Endothelial cell of umbilical vein (primary cell): ENCODE data around the gene KCNB1. TPM values are rescaled to one million over a fixed set of nuclear protein-coding genes. Genes with fewer than 3 reads are reported as not detected.

Experiments used
- BruUV-seq: library from RNA; stranded (reverse); fragments of 400-500 nt; replicated peaks from 2 replicates; lab custom pipeline; 2021; lab: Mats Ljungman, UMichigan
- CTCF ChIA-PET: fragments of 300-600, 350-600 bp; sonication (Branson Sonifier 250); formaldehyde crosslinking; loops from one replicate; lab custom pipeline; 2021; ENCODE audit warnings: antibody characterized with exemption, inconsistent platforms; lab: Charles Lee
- POLR2A ChIA-PET: fragments of 300-600, 350-600 bp; sonication (Branson Sonifier 250); formaldehyde crosslinking; loops from one replicate; lab custom pipeline; 2021; ENCODE audit warnings: antibody characterized with exemption, inconsistent platforms; lab: Charles Lee
- DNase-seq: peaks from one replicate; pipeline ENCODE4 v3.0.0-alpha.2; 2011; ENCODE audit warnings: low read depth, low spot score
- FAIRE-seq: peaks from 2 replicates; lab custom pipeline; 2011; peaks lifted over from hg19 to GRCh38; lab: Jason Lieb, UNC
- H2AFZ ChIP-seq: 2 replicates; pipeline ENCODE4 v1.6.0; 2012; ENCODE audit warnings: low read depth, low read length, control low read depth, inconsistent platforms
- H3K27ac ChIP-seq: 2 replicates; pipeline ENCODE4 v1.5.1; 2011; ENCODE audit warnings: low read depth, mild to moderate bottlenecking, control low read depth, low read length, moderate library complexity; ENCODE audit not compliant: insufficient read depth
- H3K27me3 ChIP-seq, 2 experiments: 2 replicates each; pipeline versions ENCODE4 v1.6.0 to v1.6.1; 2011; ENCODE audit warnings: low read length in 2 of 2, mixed read lengths in 1 of 2; ENCODE audit not compliant: control insufficient read depth in 2 of 2, insufficient read depth in 2 of 2
- H3K36me3 ChIP-seq, 2 experiments: 2 replicates in 1 of 2; 3 replicates in 1 of 2; pipeline ENCODE4 v1.5.1; 2011; ENCODE audit warnings: low read length in 2 of 2, mild to moderate bottlenecking in 1 of 2, moderate library complexity in 1 of 2; ENCODE audit not compliant: control insufficient read depth in 2 of 2, insufficient read depth in 2 of 2; ENCODE audit errors: extremely low read depth in 1 of 2
- H3K4me1 ChIP-seq: 3 replicates; pipeline ENCODE4 v1.5.1; 2011; ENCODE audit warnings: mild to moderate bottlenecking, low read length; ENCODE audit not compliant: control insufficient read depth, insufficient read depth; ENCODE audit errors: extremely low read depth
- H3K4me2 ChIP-seq: 2 replicates; pipeline ENCODE4 v1.6.1; 2011; ENCODE audit warnings: low read length, control low read depth, mixed read lengths; ENCODE audit not compliant: insufficient read depth
- H3K4me3 ChIP-seq, 3 experiments: fragments of 200-600 bp in 1 of 3; sonication (generic), shearing (Covaris generic) in 1 of 3; replicated peaks in 1 of 3; 2 replicates each; pipeline ENCODE4 v1.5.1; 2011 to 2016; ENCODE audit warnings: control low read depth in 3 of 3, low read length in 3 of 3, mild to moderate bottlenecking in 2 of 3, inconsistent platforms in 1 of 3, low read depth in 1 of 3, moderate library complexity in 1 of 3; ENCODE audit not compliant: insufficient read depth in 1 of 3
- H3K79me2 ChIP-seq: 2 replicates; pipeline ENCODE4 v1.6.0; 2012; ENCODE audit warnings: low read length, inconsistent platforms; ENCODE audit not compliant: control insufficient read depth, insufficient read depth
- H3K9ac ChIP-seq: replicated peaks from 2 replicates; pipeline ENCODE3; 2011; ENCODE audit warnings: low read length, control low read depth; ENCODE audit not compliant: insufficient read depth; ENCODE audit errors: extremely low read depth
- H3K9me1 ChIP-seq: replicated peaks from 3 replicates; pipeline ENCODE4 v1.6.0; 2011; ENCODE audit warnings: mild to moderate bottlenecking, low read length; ENCODE audit not compliant: control insufficient read depth, insufficient read depth; ENCODE audit errors: extremely low read depth
- H3K9me3 ChIP-seq: replicated peaks from 2 replicates; pipeline ENCODE4 v1.5.1; 2012; ENCODE audit warnings: low read length, inconsistent platforms; ENCODE audit not compliant: control insufficient read depth, insufficient read depth
- H4K20me1 ChIP-seq: replicated peaks from 2 replicates; pipeline ENCODE3; 2011; ENCODE audit warnings: mild to moderate bottlenecking, low read length; ENCODE audit not compliant: control insufficient read depth, insufficient read depth; ENCODE audit errors: extremely low read depth
- CTCF ChIP-seq, 2 donors: IDR thresholded peaks; 1 replicate in 1 of 2; 2 replicates in 1 of 2; pipeline ENCODE4 v1.5.1; 2011; ENCODE audit warnings: low read length in 2 of 2, mild to moderate bottlenecking in 2 of 2, moderate library complexity in 2 of 2, control low read depth in 1 of 2, inconsistent platforms in 1 of 2, low read depth in 1 of 2; ENCODE audit not compliant: insufficient read depth in 1 of 2; ENCODE audit errors: extremely low read depth in 1 of 2
- FOS ChIP-seq: IDR thresholded peaks from 2 replicates; pipeline ENCODE4 v1.6.1; 2011; ENCODE audit warnings: mild to moderate bottlenecking, low read length, moderate library complexity, borderline replicate concordance; ENCODE audit not compliant: insufficient read depth
- GATA2 ChIP-seq: IDR thresholded peaks from 2 replicates; pipeline ENCODE4 v1.7.0; 2011; ENCODE audit warnings: low read depth, mild to moderate bottlenecking, moderate library complexity, mixed read lengths, low read length; ENCODE audit not compliant: insufficient read length, insufficient read depth
- JUN ChIP-seq: IDR thresholded peaks from 2 replicates; pipeline ENCODE4 v1.6.1; 2011; ENCODE audit warnings: borderline replicate concordance, low read depth; ENCODE audit not compliant: insufficient read length, insufficient read depth
- MYC ChIP-seq: IDR thresholded peaks from one replicate; pipeline ENCODE4 v1.6.1; 2011; ENCODE audit warnings: mild to moderate bottlenecking, low read depth, low read length
- POLR2A ChIP-seq: IDR thresholded peaks from 2 replicates; pipeline ENCODE4 v1.6.1; 2012; ENCODE audit warnings: low read depth, mild to moderate bottlenecking, control low read depth, low read length
- POLR2AphosphoS5 ChIP-seq: IDR thresholded peaks from 2 replicates; pipeline ENCODE4 v1.6.1; 2012; ENCODE audit warnings: low read depth, mild to moderate bottlenecking, control low read depth, low read length, moderate library complexity; ENCODE audit not compliant: insufficient read depth
- dilution Hi-C: fragments of 300-500 bp; cut with MboI; formaldehyde crosslinking; loops from one replicate; pipeline ENCODE4 v1.15.0; 2019; ENCODE audit warnings: low sequenced_read_pairs; ENCODE audit not compliant: extremely low pct_ligation_motif_present
- intact Hi-C: fragments of 100-400 bp; cut with micrococcal nuclease; formaldehyde crosslinking; loops from one replicate; pipeline ENCODE4 v1.10.0; 2022
- polyA plus RNA-seq, 4 experiments: library from polyadenylated mRNA; depleted of rRNA in 3 of 4; stranded (reverse) in 3 of 4; unstranded in 1 of 4; fragments of >200 nt; gene quantifications; 2 replicates each; pipeline versions ENCODE4 v1.2.1 to v1.2.3, GENCODE V29; 2011 to 2012; ENCODE audit warnings: missing spikeins in 1 of 4
- total RNA-seq: library from RNA; stranded (reverse); gene quantifications from 2 replicates; pipeline ENCODE4 v1.2.3, GENCODE V29; 2021

The KCNB1 gene
- total and polyA plus RNA-seq, 2 donors (not counting 3 experiments of a cell fraction or from before 2014, with no cell fraction given) = not detected

GRCh38 chr20:49508435-49509199, 26.1 kb upstream of the KCNB1 start:
- Histone ChIP-seq H3K4me3 (no peak overlapping the region), H3K27ac (no peak overlapping the region), H3K79me2 (no peaks in the 10 kb centered on the region), H2AFZ (no peak overlapping the region), H3K9ac (no peak overlapping the region), H3K9me1 (no peaks in the 10 kb centered on the region), H3K9me3 (no peaks in the 10 kb centered on the region), H3K27me3 (peaks cover 4 to 8% of the 10 kb centered on the region in 2 experiments), H3K4me1 (no peaks in the 10 kb centered on the region), H3K4me2 (no peak overlapping the region), H3K36me3 (no peaks in the 10 kb centered on the region), H4K20me1 (no peaks in the 10 kb centered on the region)
- no TSS peak for BruUV-seq
- DNase-seq (peak; percentile 44), FAIRE-seq (peak; percentile 75)
- dilution Hi-C loops = no loop called here
- intact Hi-C loops = loop anchor here (1.0 to 2.0 kb wide), 2 partner anchors 124 to 174 kb away; no protein-coding TSS in a partner anchor
- ChIA-PET CTCF (interaction anchor here (0.9 to 6.5 kb wide), 17 partner anchors 9 to 177 kb away, joined by 3 to 77 read pairs (median 5); no protein-coding TSS in a partner anchor), POLR2A (no interaction called here)
- TF ChIP-seq CTCF (IDR thresholded peaks at IDR 0.05; ENCODE audit: extremely low read depth in 1 of 2, insufficient read depth in 1 of 2, low read depth in 1 of 2, low read length in 2 of 2) = peak; percentile 35 to 46
- no peak for TF ChIP-seq MYC

GRCh38 chr20:49507741-49508434, 25.4 kb upstream of the KCNB1 start:
- no peak for FAIRE-seq
- H3K9me1 ChIP-seq = no peaks in the 10 kb centered on the region
- H3K27me3 ChIP-seq = peaks cover 4 to 8% of the 10 kb centered on the region in 2 experiments
- no peaks in the 10 kb centered on the region for H3K79me2 ChIP-seq
- no peak overlapping the region for H3K27ac ChIP-seq
- H2AFZ ChIP-seq = no peak overlapping the region
- POLR2A ChIA-PET = no interaction called here
- CTCF ChIA-PET = interaction anchor here (0.9 to 6.5 kb wide), 12 partner anchors 10 to 176 kb away, joined by 3 to 77 read pairs (median 8); no protein-coding TSS in a partner anchor
- no peak overlapping the region for H3K9ac ChIP-seq
- intact Hi-C loops (loop anchor here (1.0 to 2.0 kb wide), 2 partner anchors 123 to 174 kb away; no protein-coding TSS in a partner anchor), dilution Hi-C loops (no loop called here)
- DNase-seq = no peak
- no peaks in the 10 kb centered on the region for H3K4me1 ChIP-seq
- no peak overlapping the region for H3K4me2 ChIP-seq
- H4K20me1 ChIP-seq = no peaks in the 10 kb centered on the region
- no peaks in the 10 kb centered on the region for H3K36me3 ChIP-seq
- no peak for TF ChIP-seq FOS
- TF ChIP-seq MYC = no peak
- TF ChIP-seq POLR2AphosphoS5 = no peak
- TF ChIP-seq CTCF (IDR thresholded peaks at IDR 0.05; ENCODE audit: extremely low read depth in 1 of 2, insufficient read depth in 1 of 2, low read depth in 1 of 2, low read length in 2 of 2) = no peak
- TF ChIP-seq JUN = no peak
- no peak for TF ChIP-seq POLR2A
- TF ChIP-seq GATA2 = no peak
- BruUV-seq = no TSS peak
- H3K9me3 ChIP-seq = no peaks in the 10 kb centered on the region
- no peak overlapping the region for H3K4me3 ChIP-seq
